Glutamatergic neuron (in vitro differentiated cells): ENCODE measurements around the gene ABCA4. TPM values are rescaled to one million over a fixed set of nuclear protein-coding genes. Genes with fewer than 3 reads are reported as not detected.
"Not testable (repeated sequence)": the region's sequence is repeated elsewhere in the genome, so short reads cannot be mapped to it uniquely, and the experiment has no call there.

Source experiments
- DNase-seq: peaks from one replicate; pipeline ENCODE4 v3.0.0; 2022
- H3K27ac Mint-ChIP-seq: one replicate; pipeline ENCODE4 v1.8.0; 2020; ENCODE audit warnings: mild to moderate bottlenecking, mixed read lengths, inconsistent platforms; ENCODE audit not compliant: unreplicated experiment
- H3K27me3 Mint-ChIP-seq: one replicate; pipeline ENCODE4 v1.8.0; 2020; ENCODE audit warnings: mild to moderate bottlenecking, moderate library complexity, mixed read lengths, inconsistent platforms; ENCODE audit not compliant: unreplicated experiment
- H3K36me3 Mint-ChIP-seq: one replicate; pipeline ENCODE4 v1.8.0; 2020; ENCODE audit warnings: mild to moderate bottlenecking, mixed read lengths, inconsistent platforms; ENCODE audit not compliant: unreplicated experiment
- H3K4me1 Mint-ChIP-seq: one replicate; pipeline ENCODE4 v1.8.0; 2020; ENCODE audit warnings: mild to moderate bottlenecking, low read depth, mixed read lengths, inconsistent platforms; ENCODE audit not compliant: unreplicated experiment
- H3K4me3 Mint-ChIP-seq: one replicate; pipeline ENCODE4 v1.8.0; 2020; ENCODE audit warnings: mild to moderate bottlenecking, mixed read lengths, inconsistent platforms; ENCODE audit not compliant: unreplicated experiment
- H3K9me3 Mint-ChIP-seq: one replicate; pipeline ENCODE4 v1.8.0; 2020; ENCODE audit warnings: mild to moderate bottlenecking, moderate library complexity, mixed read lengths, inconsistent platforms; ENCODE audit not compliant: unreplicated experiment
- long read RNA-seq: library from polyadenylated mRNA; unstranded; transcript quantifications from one replicate; pipeline ENCODE4 v2.0.0, GENCODE V29; 2020; ENCODE audit not compliant: unreplicated experiment
- total RNA-seq: library from RNA; stranded (reverse); fragmentation: NEBNext Ultra II Directional; extraction: Animal tissue kit (Norgen Biotek cat#: 25700); gene quantifications from one replicate; pipeline ENCODE4 v1.2.1, GENCODE V29; 2021; ENCODE audit not compliant: unreplicated experiment
- TF ChIP-seq, protein P1 (sequence below): fragments of 200-600 bp; sonication (generic); IDR thresholded peaks from one replicate; pipeline ENCODE4 v1.5.0; 2021; ENCODE audit not compliant: partially characterized antibody, unreplicated experiment

Gene ABCA4
- 0.61 TPM for total RNA-seq
- long read RNA-seq, result 0 reads

- DNase-seq, result no peak
These were observed at the start of gene ABCA4 for GRCh38 chr1:94120991-94121390. Gene ABCA4 (minus strand): TSS chr1:94121148. CDS start chr1:94121045, 103 bp downstream.

GRCh38 chr1:94169126-94169525 lies 48.2 kb upstream of the ABCA4 start:
- H3K27ac Mint-ChIP-seq, result no peak overlapping the region
- H3K27me3 Mint-ChIP-seq, result no peaks in the 10 kb centered on the region
- no peaks in the 10 kb centered on the region for H3K36me3 Mint-ChIP-seq
- no peaks in the 10 kb centered on the region for H3K4me1 Mint-ChIP-seq
- H3K4me3 Mint-ChIP-seq, result no peak overlapping the region
- TF ChIP-seq, protein P1, sequence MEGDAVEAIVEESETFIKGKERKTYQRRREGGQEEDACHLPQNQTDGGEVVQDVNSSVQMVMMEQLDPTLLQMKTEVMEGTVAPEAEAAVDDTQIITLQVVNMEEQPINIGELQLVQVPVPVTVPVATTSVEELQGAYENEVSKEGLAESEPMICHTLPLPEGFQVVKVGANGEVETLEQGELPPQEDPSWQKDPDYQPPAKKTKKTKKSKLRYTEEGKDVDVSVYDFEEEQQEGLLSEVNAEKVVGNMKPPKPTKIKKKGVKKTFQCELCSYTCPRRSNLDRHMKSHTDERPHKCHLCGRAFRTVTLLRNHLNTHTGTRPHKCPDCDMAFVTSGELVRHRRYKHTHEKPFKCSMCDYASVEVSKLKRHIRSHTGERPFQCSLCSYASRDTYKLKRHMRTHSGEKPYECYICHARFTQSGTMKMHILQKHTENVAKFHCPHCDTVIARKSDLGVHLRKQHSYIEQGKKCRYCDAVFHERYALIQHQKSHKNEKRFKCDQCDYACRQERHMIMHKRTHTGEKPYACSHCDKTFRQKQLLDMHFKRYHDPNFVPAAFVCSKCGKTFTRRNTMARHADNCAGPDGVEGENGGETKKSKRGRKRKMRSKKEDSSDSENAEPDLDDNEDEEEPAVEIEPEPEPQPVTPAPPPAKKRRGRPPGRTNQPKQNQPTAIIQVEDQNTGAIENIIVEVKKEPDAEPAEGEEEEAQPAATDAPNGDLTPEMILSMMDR, result no peak
- peaks cover 2% of the 10 kb centered on the region for H3K9me3 Mint-ChIP-seq
- DNase-seq, result no peak

More at GRCh38 chr1:94120991-94121390, at the start of gene ABCA4:
- Mint-ChIP-seq H3K4me3 (no peak within 1 kb of the TSS), H3K36me3 (no peaks in the 10 kb centered on the region), H3K27ac (no peak within 1 kb of the TSS), H3K9me3 (no peaks in the 10 kb centered on the region), H3K4me1 (peaks cover 10% of the 10 kb centered on the region), H3K27me3 (peaks cover 4% of the 10 kb centered on the region)
- TF ChIP-seq, protein P1, result no peak

- H3K27ac Mint-ChIP-seq, result no peak overlapping the region
- peaks cover 2% of the 10 kb centered on the region for H3K4me1 Mint-ChIP-seq
- peaks cover 8% of the 10 kb centered on the region for H3K36me3 Mint-ChIP-seq
- H3K9me3 Mint-ChIP-seq, result peaks cover 2% of the 10 kb centered on the region
- H3K4me3 Mint-ChIP-seq, result no peak overlapping the region
- H3K27me3 Mint-ChIP-seq, result peaks cover under 1% of the 10 kb centered on the region
- DNase-seq, result no peak
- TF ChIP-seq, protein P1, result no peak
These were observed 44.9 kb upstream of the ABCA4 start for GRCh38 chr1:94165843-94166242.

DNA sequence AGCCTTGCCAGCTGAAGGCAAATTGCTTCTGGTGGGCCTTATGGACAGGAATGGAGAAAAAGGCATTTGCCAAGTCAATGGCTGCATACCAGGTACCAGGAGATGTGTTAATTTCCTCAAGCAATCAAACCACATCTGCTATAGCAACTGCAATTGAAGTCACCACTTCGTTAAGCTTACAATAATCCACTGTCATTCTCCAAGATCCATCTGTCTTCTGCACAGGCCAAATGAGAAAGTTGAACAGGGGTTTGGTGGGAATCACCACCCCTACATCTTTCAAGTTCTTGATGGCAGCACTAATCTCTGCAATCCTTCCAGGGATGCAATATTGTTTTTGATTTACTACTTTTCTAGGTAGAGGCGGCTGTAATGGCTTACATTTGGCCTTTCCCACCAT lies 43.9 kb upstream of the ABCA4 start:
- not testable (repeated sequence) for H3K27ac Mint-ChIP-seq, H3K4me1 Mint-ChIP-seq, DNase-seq, H3K4me3 Mint-ChIP-seq, H3K9me3 Mint-ChIP-seq, H3K36me3 Mint-ChIP-seq, H3K27me3 Mint-ChIP-seq

- not testable (repeated sequence) for H3K4me1 Mint-ChIP-seq, H3K9me3 Mint-ChIP-seq, H3K27ac Mint-ChIP-seq, H3K4me3 Mint-ChIP-seq, H3K36me3 Mint-ChIP-seq, DNase-seq, H3K27me3 Mint-ChIP-seq
These were observed 43.2 kb upstream of the ABCA4 start for GRCh38 chr1:94164121-94164520.

DNA sequence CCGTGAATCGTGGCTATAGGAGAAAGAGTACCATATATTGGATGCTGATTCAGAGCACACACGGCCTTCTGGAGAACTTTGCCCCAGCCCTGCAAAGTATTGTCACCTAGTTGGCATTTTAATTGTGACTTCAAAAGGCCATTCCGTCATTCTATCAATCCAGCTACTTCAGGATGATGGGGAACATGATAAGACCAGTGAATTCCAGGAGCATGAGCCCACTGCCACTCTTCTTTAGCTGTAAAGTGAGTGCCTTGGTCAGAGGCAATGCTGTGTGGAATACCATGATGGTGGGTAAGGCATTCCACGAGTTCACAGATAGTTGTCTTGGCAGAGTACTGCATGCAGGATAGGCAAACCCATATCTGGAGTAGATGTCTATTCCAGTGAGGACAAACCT lies 42.3 kb upstream of the ABCA4 start:
- not testable (repeated sequence) for H3K4me3 Mint-ChIP-seq, H3K27me3 Mint-ChIP-seq, DNase-seq, H3K27ac Mint-ChIP-seq, H3K36me3 Mint-ChIP-seq, H3K4me1 Mint-ChIP-seq, H3K9me3 Mint-ChIP-seq

DNA sequence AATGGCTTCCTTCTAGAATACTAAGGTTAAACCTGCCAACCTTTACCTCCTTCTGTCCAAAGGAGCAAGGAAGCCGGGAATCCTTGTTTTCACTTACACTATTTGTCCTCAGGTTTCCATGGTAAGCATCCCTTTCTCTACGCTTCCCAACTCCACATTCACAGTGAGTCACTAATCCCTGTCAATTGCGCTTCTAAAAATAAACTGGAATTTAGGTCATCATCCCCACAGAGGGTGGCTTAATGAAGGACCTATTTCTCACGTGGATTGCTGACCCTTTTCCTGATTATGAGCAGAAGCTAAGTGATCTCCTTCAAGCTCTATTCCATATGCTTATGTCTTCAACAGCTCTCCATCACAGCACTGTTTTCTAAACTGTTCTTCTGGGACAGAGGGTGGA lies 39.9 kb upstream of the ABCA4 start:
- no peaks in the 10 kb centered on the region for H3K9me3 Mint-ChIP-seq
- peaks cover 2% of the 10 kb centered on the region for H3K27me3 Mint-ChIP-seq
- TF ChIP-seq, protein P1, result no peak
- H3K36me3 Mint-ChIP-seq, result peaks cover 8% of the 10 kb centered on the region
- H3K4me1 Mint-ChIP-seq, result peaks cover 3% of the 10 kb centered on the region
- H3K4me3 Mint-ChIP-seq, result no peak overlapping the region
- DNase-seq, result no peak
- no peak overlapping the region for H3K27ac Mint-ChIP-seq
